HUDEP-2 (cell line): ENCODE results near the gene RRM1.

Source experiments
- DNase-seq, 76 experiments: peaks; one replicate each; lab custom pipeline; 2025; ENCODE audit not compliant: unreplicated experiment in 76 of 76; lab: John Stamatoyannopoulos, UW

Gene RRM1

GRCh38 chr11:4074266-4074665 lies 20.3 kb upstream of the RRM1 start:
- DNase-seq, result no peak

GRCh38 chr11:4076774-4077173 lies 17.8 kb upstream of the RRM1 start:
- no peak for DNase-seq

GRCh38 chr11:4083198-4083597 lies 11.4 kb upstream of the RRM1 start:
- no peak for DNase-seq

GRCh38 chr11:4084406-4085125 lies 10.0 kb upstream of the RRM1 start:
- DNase-seq, result no peak

- no peak for DNase-seq
These were observed 9.0 kb upstream of the RRM1 start for GRCh38 chr11:4085575-4085974.

- no peak for DNase-seq
These were observed 7.8 kb upstream of the RRM1 start for GRCh38 chr11:4086575-4087353.

- DNase-seq, result no peak
These were observed 7.0 kb upstream of the RRM1 start for GRCh38 chr11:4087551-4087950.

- DNase-seq, result no peak
These were observed 4.3 kb upstream of the RRM1 start for GRCh38 chr11:4090258-4090657.

- DNase-seq, result peak in 43 of 76 experiments; percentile 3 to 62 (median 22)
These were observed 2.6 kb upstream of the RRM1 start for GRCh38 chr11:4092026-4092425.

GRCh38 chr11:4093519-4094347 lies 866 bp upstream of the RRM1 start:
- no peak for DNase-seq

- DNase-seq, result peak in 3 of 76 experiments; percentile 6 to 19 (median 10)
These were observed 1.1 kb downstream of the RRM1 start for GRCh38 chr11:4095509-4096230.

GRCh38 chr11:4098026-4098621 lies 3.5 kb downstream of the RRM1 start:
- no peak for DNase-seq

- no peak for DNase-seq
These were observed 8.1 kb downstream of the RRM1 start for GRCh38 chr11:4102711-4103110.

GRCh38 chr11:4103269-4103668 lies 8.7 kb downstream of the RRM1 start:
- no peak for DNase-seq

- DNase-seq, result no peak
These were observed 11.3 kb downstream of the RRM1 start for GRCh38 chr11:4105916-4106315.

GRCh38 chr11:4111834-4112233 lies 17.2 kb downstream of the RRM1 start:
- no peak for DNase-seq

- peak in 7 of 76 experiments; percentile 4 to 45 (median 22) for DNase-seq
These were observed 20.5 kb downstream of the RRM1 start for GRCh38 chr11:4115128-4115527.

- no peak for DNase-seq
These were observed 23.5 kb downstream of the RRM1 start for GRCh38 chr11:4118107-4118506.

- DNase-seq, result no peak
These were observed 28.6 kb downstream of the RRM1 start for GRCh38 chr11:4123218-4123617.

GRCh38 chr11:4125141-4125540 lies 30.5 kb downstream of the RRM1 start:
- no peak for DNase-seq
